GM21515 (cell line): ENCODE results near the gene ADGRF1.
"Not testable (repeated sequence)": the region's sequence is repeated elsewhere in the genome, so short reads cannot be mapped to it uniquely, and the experiment has no call there.

Experiments
- ATAC-seq: cut with Tn5 transposase; IDR thresholded peaks from one replicate; pipeline ENCODE4 v1.9.1; 2021; ENCODE audit not compliant: unreplicated experiment

The ADGRF1 gene

GRCh38 chr6:47023573-47023972 lies 18.6 kb downstream of the ADGRF1 start:
- no peak for ATAC-seq

DNA sequence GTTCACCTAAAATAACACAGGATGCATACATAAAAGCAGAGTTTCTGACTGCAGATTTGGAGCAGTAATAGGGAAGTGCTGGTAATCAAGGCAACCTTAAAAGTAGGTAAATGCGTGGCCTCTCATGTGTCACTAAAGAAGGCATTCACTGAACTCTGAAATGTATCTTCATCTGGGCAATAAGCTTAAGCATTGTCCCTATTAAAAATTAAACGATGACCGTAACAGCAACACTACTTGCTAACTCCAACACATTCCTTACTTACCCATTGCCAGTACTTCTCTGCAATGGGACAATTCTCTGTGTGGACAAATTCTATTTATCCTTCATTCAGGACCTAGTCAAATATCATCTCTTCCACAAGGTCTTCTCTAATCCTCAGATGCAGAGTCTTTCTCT lies 19.9 kb downstream of the ADGRF1 start:
- ATAC-seq, result no peak

DNA sequence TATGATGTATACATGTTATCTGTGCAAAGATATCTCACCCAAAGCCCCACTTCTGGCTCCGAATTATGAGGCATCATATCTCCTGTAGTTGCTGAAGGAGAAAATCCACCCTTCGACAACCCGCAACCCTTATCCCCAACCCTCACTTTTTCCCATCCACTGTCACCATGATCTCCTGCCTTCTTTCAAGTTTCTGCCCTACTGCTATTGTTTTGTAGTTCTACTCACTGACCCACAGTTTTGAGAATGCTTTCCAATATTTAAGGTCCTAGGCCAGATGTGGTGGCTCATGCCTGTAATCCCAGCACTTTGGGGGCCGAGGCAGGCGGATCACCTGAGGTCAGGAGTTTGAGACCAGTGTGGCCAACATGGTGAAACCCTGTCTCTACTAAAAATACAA lies 22.2 kb downstream of the ADGRF1 start:
- ATAC-seq, result no peak

- no peak for ATAC-seq
Observed at GRCh38 chr6:47016909-47017308, 25.2 kb downstream of the ADGRF1 start.

DNA sequence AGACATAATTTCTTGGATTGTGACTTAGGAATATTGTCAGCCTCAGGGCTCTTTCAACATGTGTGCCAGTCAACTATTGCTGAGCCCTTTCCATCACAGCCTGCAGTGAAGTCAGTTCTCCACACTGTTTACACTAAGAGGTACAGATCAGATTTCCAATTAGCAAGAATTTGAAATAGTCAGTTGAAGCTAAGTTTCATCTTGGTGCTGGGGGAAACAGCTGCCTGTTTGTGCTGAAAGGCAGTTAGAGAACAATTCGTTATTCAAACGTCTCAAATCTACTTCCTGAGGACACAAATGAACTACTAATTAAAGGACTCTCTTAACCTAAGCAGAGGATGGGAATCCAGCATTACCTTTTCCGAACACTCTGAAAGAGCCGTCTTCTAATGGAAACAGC lies 25.9 kb downstream of the ADGRF1 start:
- no peak for ATAC-seq

GRCh38 chr6:47014401-47014800 lies 27.7 kb downstream of the ADGRF1 start:
- ATAC-seq, result no peak

GRCh38 chr6:47009583-47009982 lies 32.5 kb downstream of the ADGRF1 start:
- ATAC-seq, result no peak

GRCh38 chr6:47008397-47008763 lies 33.8 kb downstream of the ADGRF1 start:
- ATAC-seq, result no peak

DNA sequence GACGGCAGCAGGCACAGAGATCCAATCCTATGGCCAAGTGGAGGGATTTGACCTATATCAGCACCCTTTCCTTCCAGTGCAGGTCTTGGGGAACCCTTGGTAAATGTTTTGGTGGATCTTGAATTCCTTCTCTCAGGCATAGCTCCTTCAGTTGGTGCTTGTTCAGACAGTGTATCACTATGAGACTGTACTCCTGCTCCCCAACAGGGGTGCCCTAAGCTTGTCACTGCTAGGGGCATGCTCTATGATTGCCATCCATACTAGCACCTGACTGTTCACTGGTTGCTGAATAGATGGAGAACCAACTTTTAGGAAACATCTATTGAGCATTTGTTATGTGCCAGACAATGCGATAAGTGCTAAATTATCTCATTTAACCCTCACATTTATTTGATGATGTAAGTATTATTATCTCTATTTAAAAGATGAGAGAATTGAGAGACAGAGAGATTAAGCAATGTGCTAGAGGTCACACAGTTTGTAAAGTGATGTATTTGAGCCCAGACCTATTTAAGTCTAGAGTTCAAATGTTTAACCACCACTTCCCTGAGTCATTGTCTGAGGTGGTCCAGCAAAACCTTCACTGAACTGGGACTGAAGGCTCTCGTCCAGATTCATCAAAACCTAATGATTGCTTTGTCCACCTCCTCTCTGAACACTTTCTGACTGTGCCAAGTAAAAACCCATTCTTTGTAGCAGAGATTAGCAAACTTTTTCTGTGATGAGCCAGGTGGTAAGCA lies 34.3 kb downstream of the ADGRF1 start:
- ATAC-seq, result no peak

DNA sequence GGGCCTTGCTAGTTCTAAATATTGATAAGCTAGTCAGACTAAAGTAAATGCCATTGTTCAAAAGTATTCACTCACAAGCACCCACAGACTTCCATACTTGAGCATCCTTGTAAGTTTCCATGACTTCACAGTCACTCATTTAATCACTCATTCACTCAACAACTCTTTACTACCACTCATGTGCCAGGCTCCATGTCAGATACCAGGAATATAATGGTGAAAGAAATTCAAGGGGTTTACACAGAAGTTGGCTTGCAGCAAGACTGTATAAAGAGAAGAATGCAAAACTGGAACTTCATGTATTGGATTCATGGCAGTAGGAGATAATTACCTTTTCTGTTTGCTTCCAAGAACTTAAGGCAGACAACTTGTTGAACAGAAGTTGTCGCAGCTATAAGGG lies 36.6 kb downstream of the ADGRF1 start:
- no peak for ATAC-seq

DNA sequence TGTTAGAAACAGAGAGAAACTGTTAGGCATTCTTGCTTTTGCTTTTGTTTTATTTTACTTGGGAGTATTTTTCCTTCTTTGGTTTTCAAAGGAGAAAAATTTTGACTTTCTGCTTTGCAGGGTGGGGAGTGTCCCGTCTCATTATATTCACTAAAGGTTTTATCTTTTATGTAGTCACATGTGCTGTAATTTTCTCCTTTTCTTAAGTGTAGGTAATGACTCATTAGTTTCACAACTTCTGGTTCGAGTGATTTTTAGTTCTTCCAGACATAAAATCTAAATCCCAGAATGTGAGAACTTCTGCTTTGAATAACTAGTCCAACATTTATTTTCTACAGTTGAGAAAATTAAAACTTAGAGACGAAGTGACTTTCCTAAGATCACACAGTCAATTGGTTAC lies 37.7 kb downstream of the ADGRF1 start:
- ATAC-seq, result no peak

- ATAC-seq, result no peak
Observed at GRCh38 chr6:47000842-47001241, 41.3 kb downstream of the ADGRF1 start.

GRCh38 chr6:46998436-46999017 lies 43.6 kb downstream of the ADGRF1 start:
- no peak for ATAC-seq

- ATAC-seq, result no peak
Observed at GRCh38 chr6:46997646-46998045, 44.5 kb downstream of the ADGRF1 start.

DNA sequence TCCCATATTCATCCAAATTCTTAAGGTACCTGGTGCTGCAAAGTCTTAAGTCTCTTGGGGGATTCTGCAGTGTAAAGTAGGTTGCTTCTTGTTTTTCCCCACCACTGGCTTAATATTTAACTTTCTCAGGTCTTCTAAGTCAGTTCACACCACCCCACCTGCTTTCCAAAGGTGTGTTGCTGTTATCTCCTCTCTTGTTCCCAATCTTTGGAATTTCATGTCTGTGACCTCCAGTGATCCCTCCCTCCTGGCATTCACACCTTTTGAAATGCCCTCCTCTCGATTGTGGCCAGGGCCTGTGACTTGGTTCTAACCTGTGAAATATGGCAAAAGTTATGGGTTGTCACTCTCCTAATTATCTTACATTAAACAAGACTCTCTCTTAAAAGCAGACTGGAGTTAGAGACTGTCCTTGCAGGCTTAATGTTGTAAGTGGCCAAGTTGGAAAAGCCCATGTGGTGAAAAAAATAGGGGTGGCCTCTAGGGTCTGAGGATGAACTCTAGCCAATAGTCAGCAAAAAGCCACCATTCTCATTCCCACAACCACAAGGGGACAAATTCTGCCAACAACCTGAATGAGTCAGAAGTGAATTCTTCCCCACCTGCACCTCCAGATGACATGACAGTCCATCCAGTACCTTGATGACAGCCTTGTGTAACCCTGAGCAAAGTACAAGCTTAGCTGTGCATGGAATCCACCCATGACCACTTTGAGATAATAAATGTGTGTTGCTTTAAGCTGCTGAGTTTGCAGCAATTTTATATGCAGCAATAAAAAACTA lies 45.1 kb downstream of the ADGRF1 start:
- no peak for ATAC-seq

DNA sequence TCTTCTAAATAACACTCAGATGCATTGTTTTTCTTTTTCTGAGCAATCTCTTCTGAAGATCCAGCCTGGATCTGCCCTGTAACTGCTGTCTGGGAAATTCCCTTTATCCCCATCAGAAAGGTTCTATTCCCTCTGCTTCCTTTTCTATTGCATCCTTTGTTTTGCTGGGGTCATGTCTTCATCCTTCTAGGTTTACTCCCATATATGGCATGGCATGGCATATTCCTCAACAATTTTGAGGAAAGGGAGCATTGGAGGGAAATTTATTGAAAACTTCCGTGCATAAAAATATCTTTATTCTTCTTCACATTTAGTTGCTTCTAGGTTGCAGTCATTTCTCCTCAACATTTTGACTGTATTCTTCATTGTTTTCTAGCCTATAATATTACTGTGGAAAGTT lies 47.2 kb downstream of the ADGRF1 start:
- ATAC-seq, result no peak

GRCh38 chr6:46993846-46994245 lies 48.3 kb downstream of the ADGRF1 start:
- ATAC-seq, result no peak

GRCh38 chr6:46992391-46992790 lies 49.7 kb downstream of the ADGRF1 start:
- ATAC-seq, result not testable (repeated sequence)

DNA sequence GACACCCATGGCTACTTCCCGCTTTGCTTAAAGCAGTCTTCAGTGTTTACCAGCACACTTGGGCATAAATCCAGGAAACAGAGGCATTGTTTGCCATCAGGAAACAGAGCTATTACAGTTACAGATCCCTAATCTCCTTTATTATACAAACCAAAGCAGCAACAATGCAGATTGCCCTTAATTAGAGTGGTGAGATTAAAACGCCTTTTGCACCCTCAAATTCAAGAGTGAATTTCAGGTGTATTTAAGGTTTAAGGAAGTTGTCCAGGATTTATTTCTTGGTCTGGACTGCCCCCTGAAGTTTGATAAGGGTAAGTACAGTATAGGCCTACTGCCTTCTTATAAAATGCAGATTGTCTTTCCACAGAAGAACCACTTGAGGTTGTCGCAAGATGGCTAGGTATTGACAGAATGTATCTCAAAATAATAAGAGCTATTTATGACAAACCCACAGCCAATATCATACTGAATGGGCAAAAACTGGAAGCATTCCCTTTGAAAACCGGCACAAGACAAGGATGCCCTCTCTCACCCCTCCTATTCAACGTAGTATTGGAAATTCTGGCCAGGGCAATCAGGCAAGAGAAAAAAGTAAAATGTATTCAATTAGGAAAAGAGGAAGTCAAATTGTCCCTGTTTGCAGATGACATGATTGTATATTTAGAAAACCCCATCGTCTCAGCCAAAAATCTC lies 51.2 kb downstream of the ADGRF1 start:
- not testable (repeated sequence) for ATAC-seq

GRCh38 chr6:46990031-46990644 lies 52.0 kb downstream of the ADGRF1 start:
- ATAC-seq, result no peak

DNA sequence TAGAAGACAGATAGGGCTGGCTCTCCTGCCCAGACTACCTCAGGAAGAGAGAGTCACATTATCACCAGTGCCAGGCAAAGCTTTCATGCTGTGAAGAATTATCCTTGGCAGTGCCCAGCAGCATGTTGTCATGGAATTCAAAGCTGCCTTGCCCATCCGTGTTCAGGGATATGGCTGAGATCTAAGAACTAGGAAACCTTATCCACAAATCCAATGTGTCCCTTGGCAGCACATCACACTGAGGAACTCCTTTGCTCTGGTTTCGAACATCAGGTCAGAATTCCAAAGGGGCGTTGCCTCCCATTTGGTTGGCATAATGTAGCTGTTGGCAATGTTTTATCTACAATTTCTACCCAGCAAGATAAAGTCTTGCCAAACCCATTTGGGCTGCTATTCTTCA lies 52.7 kb downstream of the ADGRF1 start:
- no peak for ATAC-seq
